ENCODE measurements around the gene CEP63. TPM values are rescaled to one million over a fixed set of nuclear protein-coding genes. Genes with fewer than 3 reads are reported as not detected.

CEP63 gene
- total RNA-seq, 1 donor from 2014 or later = 21.2 TPM

GRCh38 chr3:134607054-134608022 is 121.5 kb downstream of the CEP63 start:
- no peak for DNase-seq (ENCODE audit: low read depth, low spot score)

GRCh38 chr3:134608023-134608770 is 122.3 kb downstream of the CEP63 start:
- DNase-seq (ENCODE audit: low read depth, low spot score) = no peak

GRCh38 chr3:134608771-134609435 is 123.0 kb downstream of the CEP63 start:
- no peak for DNase-seq (ENCODE audit: low read depth, low spot score)

- DNase-seq (ENCODE audit: low read depth, low spot score) = no peak
Measured at GRCh38 chr3:134609821-134610431, 124.1 kb downstream of the CEP63 start.

GRCh38 chr3:134610432-134611385 is 124.9 kb downstream of the CEP63 start:
- DNase-seq (ENCODE audit: low read depth, low spot score) = no peak

- DNase-seq (ENCODE audit: low read depth, low spot score) = no peak
Measured at GRCh38 chr3:134611516-134611915, 125.7 kb downstream of the CEP63 start.

- DNase-seq (ENCODE audit: low read depth, low spot score) = no peak
Measured at GRCh38 chr3:134613006-134613520, 127.2 kb downstream of the CEP63 start.

GRCh38 chr3:134614955-134615354 is 129.1 kb downstream of the CEP63 start:
- no peak for DNase-seq (ENCODE audit: low read depth, low spot score)

GRCh38 chr3:134615743-134616142 is 129.9 kb downstream of the CEP63 start:
- no peak for DNase-seq (ENCODE audit: low read depth, low spot score)

GRCh38 chr3:134617608-134618477 is 132.0 kb downstream of the CEP63 start:
- DNase-seq (ENCODE audit: low read depth, low spot score) = no peak

- DNase-seq (ENCODE audit: low read depth, low spot score) = no peak
Measured at GRCh38 chr3:134618478-134619300, 132.8 kb downstream of the CEP63 start.

- no peak for DNase-seq (ENCODE audit: low read depth, low spot score)
Measured at GRCh38 chr3:134619301-134619615, 133.4 kb downstream of the CEP63 start.

GRCh38 chr3:134619884-134620445 is 134.1 kb downstream of the CEP63 start:
- no peak for DNase-seq (ENCODE audit: low read depth, low spot score)

- DNase-seq (ENCODE audit: low read depth, low spot score) = no peak
Measured at GRCh38 chr3:134620476-134621115, 134.7 kb downstream of the CEP63 start.

- DNase-seq (ENCODE audit: low read depth, low spot score) = no peak
Measured at GRCh38 chr3:134621854-134622253, 136.0 kb downstream of the CEP63 start.

- no peak for DNase-seq (ENCODE audit: low read depth, low spot score)
Measured at GRCh38 chr3:134622806-134623365, 137.0 kb downstream of the CEP63 start.

GRCh38 chr3:134623615-134624245 is 137.9 kb downstream of the CEP63 start:
- no peak for DNase-seq (ENCODE audit: low read depth, low spot score)
